ENCODE results near the gene EFEMP2. TPM values are rescaled to one million over a fixed set of nuclear protein-coding genes. Genes with fewer than 3 reads are reported as not detected.

EFEMP2 gene
- total and polyA plus RNA-seq, 10 of the 15 experiments (the other 5 are each of a cell fraction or from before 2014, with no cell fraction given): 0.24 to 13.2 (median 1.3) TPM; not detected in 1

GRCh38 chr11:65911682-65912568 lies 39.3 kb upstream of the EFEMP2 start (continued):
- peak; percentile 71 for TF ChIP-seq SPI1 (IDR thresholded peaks at IDR 0.05; ENCODE audit: borderline replicate concordance, insufficient read depth, low read depth, low read length)
- TF ChIP-seq REST (IDR thresholded peaks at IDR 0.05; ENCODE audit: low read depth, low read length): peak; percentile 12; the same call in 1 of the 2 replicates
- no peak for TF ChIP-seq CEBPZ (IDR thresholded peaks at IDR 0.05; ENCODE audit: low read depth, low read length)
- peak; percentile 81 for TF ChIP-seq NR2F1 (conservative IDR thresholded peaks at IDR 0.05)
- TF ChIP-seq ZNF687 (IDR thresholded peaks at IDR 0.05): 0 out of 2 replicates have a peak, but pooled peaks have one; percentile 21
- peak; percentile 87 for TF ChIP-seq MEF2B (IDR thresholded peaks at IDR 0.05; ENCODE audit: partially characterized antibody, poor library complexity, severe bottlenecking)
- TF ChIP-seq NBN (IDR thresholded peaks at IDR 0.05): 0 out of 2 replicates have a peak, but pooled peaks have one; percentile 38
- TF ChIP-seq CBX3 (IDR thresholded peaks at IDR 0.05; ENCODE audit: borderline replicate concordance, low read depth): no peak
- no peak for TF ChIP-seq USF1 (IDR thresholded peaks at IDR 0.05; ENCODE audit: borderline replicate concordance, extremely low read length, insufficient read depth, low read depth, low read length)
- TF ChIP-seq IKZF2 (IDR thresholded peaks at IDR 0.05): peak; percentile 54 to 58; a peak in 3 of 4 replicates

Measured in GM12878 (cell line).